GM23338 (cell line): ENCODE results near the gene MPST. TPM values are rescaled to one million over a fixed set of nuclear protein-coding genes. Genes with fewer than 3 reads are reported as not detected.

Experiments
- ATAC-seq: fragments of 200-7000 bp; cut with Tn5 transposase; 3 replicates; pipeline ENCODE4 v1.9.1; 2020
- DNase-seq: peaks from one replicate; pipeline ENCODE4 v3.0.0-alpha.2; 2015; ENCODE audit warnings: low spot score
- H2AFZ ChIP-seq: fragments of 200-600 bp; sonication (generic); 2 replicates; pipeline ENCODE4 v1.8.0; 2016; ENCODE audit warnings: antibody characterized with exemption, mild to moderate bottlenecking, moderate library complexity
- H3F3A ChIP-seq: fragments of 200-600 bp; sonication (generic); replicated peaks from 2 replicates; pipeline ENCODE4 v1.8.0; 2017; ENCODE audit warnings: antibody characterized with exemption, mixed run types, low read depth
- H3K27ac ChIP-seq: fragments of 200-600 bp; sonication (generic); 2 replicates; pipeline ENCODE4 v1.6.1; 2016; ENCODE audit warnings: low read depth
- H3K27me3 ChIP-seq: fragments of 200-600 bp; sonication (generic); 2 replicates; pipeline ENCODE4 v1.8.0; 2016; ENCODE audit warnings: mild to moderate bottlenecking, mixed run types, moderate library complexity; ENCODE audit not compliant: insufficient read depth
- H3K36me3 ChIP-seq: fragments of 200-600 bp; sonication (generic); 2 replicates; pipeline ENCODE4 v1.8.0; 2016; ENCODE audit warnings: mild to moderate bottlenecking; ENCODE audit not compliant: insufficient read depth
- H3K4me1 ChIP-seq: fragments of 200-600 bp; sonication (generic); 2 replicates; pipeline ENCODE4 v1.8.0; 2016; ENCODE audit warnings: mild to moderate bottlenecking, moderate library complexity; ENCODE audit not compliant: insufficient read depth
- H3K4me2 ChIP-seq: fragments of 200-600 bp; sonication (generic); 2 replicates; pipeline ENCODE4 v1.7.1; 2017; ENCODE audit warnings: mixed run types
- H3K4me3 ChIP-seq: fragments of 200-600 bp; sonication (generic); 2 replicates; pipeline ENCODE4 v1.6.1; 2016; ENCODE audit warnings: mixed run types
- H3K79me2 ChIP-seq: fragments of 200-600 bp; sonication (generic); replicated peaks from 2 replicates; pipeline ENCODE4 v1.8.0; 2017; ENCODE audit warnings: mild to moderate bottlenecking; ENCODE audit not compliant: insufficient read depth
- H3K9me2 ChIP-seq: fragments of 200-600 bp; sonication (generic); 2 replicates; pipeline ENCODE4 v1.8.0; 2017; ENCODE audit not compliant: insufficient read depth
- H4K20me1 ChIP-seq: fragments of 200-600 bp; sonication (generic); replicated peaks from 2 replicates; pipeline ENCODE4 v1.8.0; 2017; ENCODE audit warnings: mild to moderate bottlenecking; ENCODE audit not compliant: insufficient read depth
- H3K27ac Mint-ChIP-seq: 2 replicates; pipeline ENCODE4 v1.8.0; 2020; ENCODE audit warnings: inconsistent platforms, mild to moderate bottlenecking, moderate library complexity, mixed read lengths
- H3K27me3 Mint-ChIP-seq: 3 replicates; pipeline ENCODE4 v1.8.0; 2022; ENCODE audit warnings: low read depth, mild to moderate bottlenecking, moderate library complexity, mixed read lengths, inconsistent platforms; ENCODE audit not compliant: insufficient read depth, poor library complexity
- H3K36me3 Mint-ChIP-seq: 3 replicates; pipeline ENCODE4 v1.8.0; 2021; ENCODE audit warnings: low read depth, mild to moderate bottlenecking, inconsistent platforms, moderate library complexity, mixed read lengths
- H3K4me1 Mint-ChIP-seq: 3 replicates; pipeline ENCODE4 v1.8.0; 2020; ENCODE audit warnings: mild to moderate bottlenecking, inconsistent platforms, mixed read lengths
- H3K4me3 Mint-ChIP-seq: 3 replicates; pipeline ENCODE4 v1.8.0; 2021; ENCODE audit warnings: moderate library complexity, mild to moderate bottlenecking, inconsistent platforms, mixed read lengths
- H3K9me3 Mint-ChIP-seq: 3 replicates; pipeline ENCODE4 v1.8.0; 2020; ENCODE audit warnings: moderate library complexity, mild to moderate bottlenecking, inconsistent platforms, mixed read lengths
- CREB1 ChIP-seq: fragments of 250-450 bp; sonication (Bioruptor Pico); IDR thresholded peaks from 2 replicates; pipeline ENCODE4 v1.5.0; 2020; ENCODE audit warnings: low read depth, mild to moderate bottlenecking, moderate library complexity
- CTCF ChIP-seq, 2 experiments: fragments of 200-600 bp in 1 of 2; sonication (generic) in 1 of 2; conservative IDR thresholded peaks; 2 replicates each; pipeline versions ENCODE4 v1.5.1 to v1.6.1; 2016 to 2017; ENCODE audit warnings: antibody characterized with exemption in 2 of 2, low read depth in 2 of 2, mild to moderate bottlenecking in 2 of 2, moderate library complexity in 1 of 2
- EZH2 ChIP-seq: fragments of 200-600 bp; sonication (generic); IDR thresholded peaks from one replicate; pipeline ENCODE4 v1.8.0; 2017; ENCODE audit warnings: antibody characterized with exemption, mild to moderate bottlenecking, low read depth; ENCODE audit not compliant: unreplicated experiment
- JUNB ChIP-seq: IDR thresholded peaks from one replicate; pipeline ENCODE4 v1.6.1; 2016; ENCODE audit warnings: antibody characterized with exemption; ENCODE audit not compliant: unreplicated experiment
- POLR2AphosphoS5 ChIP-seq: IDR thresholded peaks from 2 replicates; pipeline ENCODE4 v1.6.1; 2016; ENCODE audit warnings: antibody characterized with exemption, low read depth
- ZNF114 ChIP-seq: fragments of 250-450 bp; sonication (Bioruptor Pico); IDR thresholded peaks from 2 replicates; pipeline ENCODE4 v1.5.0; 2020; ENCODE audit warnings: mild to moderate bottlenecking, moderate library complexity
- ZNF462 ChIP-seq: fragments of 250-450 bp; sonication (Bioruptor Pico); IDR thresholded peaks from 2 replicates; pipeline ENCODE4 v1.5.0; 2020; ENCODE audit warnings: mild to moderate bottlenecking, moderate library complexity
- polyA plus RNA-seq: library from polyadenylated mRNA; unstranded; fragments of >200 nt; fragmentation: Nextera tagmentation; extraction: Ambion mirVana; gene quantifications from 2 replicates; pipeline ENCODE4 v1.2.1, GENCODE V29; 2016
- total RNA-seq: library from RNA; depleted of rRNA; stranded (reverse); fragments of >200 nt; shearing (Covaris generic); gene quantifications from 2 replicates; pipeline ENCODE4 v1.2.3, GENCODE V29; 2014

The MPST gene
- total and polyA plus RNA-seq, 2 experiments from 2014 or later, result 86.2 to 158 TPM

GRCh38 chr22:37052386-37053309 lies 33.1 kb downstream of the MPST start:
- H3F3A ChIP-seq, result no peaks in the 10 kb centered on the region
- no peaks in the 10 kb centered on the region for H3K9me2 ChIP-seq
- H3K4me2 ChIP-seq, result peak overlapping the region; percentile 91
- peaks cover 10% of the 10 kb centered on the region; the same call in 2 of the 3 replicates for H3K36me3 Mint-ChIP-seq
- H4K20me1 ChIP-seq, result 0 out of 2 replicates have a peak, but pooled peaks cover 4% of the 10 kb centered on the region
- DNase-seq (no peak), ATAC-seq (no peak)
- peak overlapping the region; percentile 81 for H3K4me3 Mint-ChIP-seq
- peaks cover 4% of the 10 kb centered on the region; the same call in 1 of the 2 replicates for H3K27me3 ChIP-seq
- H3K4me3 ChIP-seq, result peak overlapping the region; percentile 87
- no peaks in the 10 kb centered on the region for H3K79me2 ChIP-seq
- no peaks in the 10 kb centered on the region; the same call in 1 of the 2 replicates for H3K36me3 ChIP-seq
- H3K27ac Mint-ChIP-seq, result no peak overlapping the region
- H3K9me3 Mint-ChIP-seq, result no peaks in the 10 kb centered on the region
- H3K4me1 Mint-ChIP-seq, result peaks cover 6% of the 10 kb centered on the region
- TF ChIP-seq POLR2AphosphoS5 (no peak), CREB1 (CRISPR knock-in tag) (no peak), EZH2 (no peak), CTCF (conservative IDR thresholded peaks at IDR 0.05; ENCODE audit: low read depth in 2 of 2) (no peak), ZNF462 (CRISPR knock-in tag) (no peak), JUNB (no peak), ZNF114 (CRISPR knock-in tag) (no peak)
- no peak overlapping the region for H2AFZ ChIP-seq
- peaks cover 3% of the 10 kb centered on the region; the same call in 1 of the 2 replicates for H3K4me1 ChIP-seq
- no peak overlapping the region for H3K27ac ChIP-seq
- H3K27me3 Mint-ChIP-seq, result peaks cover 11% of the 10 kb centered on the region
